Measurements from ENCODE around the gene BHLHA15.

- TF ChIP-seq CTCF (IDR thresholded peaks at IDR 0.05; ENCODE audit: control extremely low read depth in 1 of 3, insufficient read depth in 1 of 3, low read depth in 1 of 3, low read length in 3 of 3) (no peak), RAD21 (IDR thresholded peaks at IDR 0.05 in 1 of 2, conservative IDR thresholded peaks at IDR 0.05 in 1 of 2; ENCODE audit: low read depth in 2 of 2, low read length in 2 of 2) (no peak), MAX (IDR thresholded peaks at IDR 0.05) (no peak)
Measured at GRCh38 chr7:98229991-98230745, 18.9 kb downstream of the BHLHA15 start.

Data from H1 (cell line).